GM21515 (cell line): ENCODE measurements around the gene HDAC10.
"Not testable (repeated sequence)": the region's sequence is repeated elsewhere in the genome, so short reads cannot be mapped to it uniquely, and the experiment has no call there.

Experiments used
- ATAC-seq: cut with Tn5 transposase; IDR thresholded peaks from one replicate; pipeline ENCODE4 v1.9.1; 2021; ENCODE audit not compliant: unreplicated experiment

HDAC10 gene

DNA sequence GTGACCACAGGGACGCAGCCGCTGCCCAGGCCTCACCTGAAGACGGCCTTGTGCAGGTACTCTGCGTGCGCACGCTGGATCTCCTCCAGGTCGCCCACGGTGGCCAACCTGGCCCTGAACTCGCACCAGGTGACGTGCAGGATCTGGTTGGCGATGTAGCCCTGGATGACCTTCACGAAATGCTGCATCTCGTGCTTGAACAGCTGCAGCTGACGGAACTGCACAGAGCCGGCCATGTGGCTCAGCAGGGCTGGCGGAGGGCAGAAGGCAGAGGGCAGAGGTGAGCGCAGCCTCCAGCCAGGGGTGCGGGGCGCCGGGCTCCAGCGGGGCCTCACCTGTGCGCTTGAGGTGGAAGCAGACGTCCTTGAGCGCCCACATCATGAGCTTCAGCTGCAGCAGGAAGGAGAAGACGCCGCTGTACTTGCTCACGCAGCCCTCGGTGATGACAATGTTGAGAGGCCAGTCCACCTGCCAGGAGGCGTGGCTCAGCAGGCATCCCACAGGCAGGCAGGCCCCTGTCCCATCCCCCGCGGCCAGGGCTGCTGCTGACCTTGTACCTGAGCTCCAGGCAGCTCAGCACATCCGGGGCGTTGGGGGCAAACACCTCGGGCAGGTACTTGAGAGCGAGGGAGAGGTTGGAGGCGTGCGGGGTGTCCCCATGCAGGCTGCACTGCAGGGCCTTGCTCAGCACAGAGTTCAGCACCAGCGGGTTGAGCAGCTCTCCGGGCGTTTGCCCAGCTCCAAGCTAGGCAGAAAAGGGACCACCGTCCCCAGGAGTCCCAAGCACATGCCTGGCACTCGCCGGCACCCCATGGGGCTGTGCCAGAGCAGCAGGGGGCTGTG lies 32.7 kb downstream of the HDAC10 start:
- no peak for ATAC-seq

DNA sequence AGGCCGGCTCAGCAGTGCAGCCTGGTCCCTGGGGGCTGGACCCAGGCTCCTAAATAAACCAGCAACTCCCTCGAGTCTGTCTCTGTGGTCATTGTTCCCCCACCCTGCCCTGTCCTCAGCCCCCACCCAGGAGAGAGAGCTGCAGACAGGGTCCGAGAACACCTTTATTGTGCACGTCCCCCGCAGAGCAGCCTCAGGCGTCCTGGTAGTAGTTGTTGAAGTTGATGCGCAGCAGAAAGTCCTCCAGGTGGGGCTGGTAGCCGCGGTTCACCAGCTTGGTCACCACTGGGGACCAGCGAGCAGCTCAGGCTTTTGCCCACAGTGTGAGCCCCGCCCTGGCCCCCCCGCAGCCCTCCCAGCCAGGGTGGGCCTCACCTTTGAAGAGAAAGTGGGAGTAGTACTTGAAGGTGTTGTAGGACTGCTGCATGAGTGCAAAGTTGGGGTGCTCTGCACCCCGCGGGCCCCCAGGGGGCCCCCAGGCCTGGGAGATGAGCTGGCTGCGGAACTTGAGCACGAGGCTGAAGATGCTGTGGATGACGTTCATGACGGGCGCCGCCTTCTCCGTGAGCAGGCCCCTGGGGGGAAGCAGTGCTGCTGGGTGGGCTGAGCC lies 33.4 kb downstream of the HDAC10 start:
- ATAC-seq, result no peak

DNA sequence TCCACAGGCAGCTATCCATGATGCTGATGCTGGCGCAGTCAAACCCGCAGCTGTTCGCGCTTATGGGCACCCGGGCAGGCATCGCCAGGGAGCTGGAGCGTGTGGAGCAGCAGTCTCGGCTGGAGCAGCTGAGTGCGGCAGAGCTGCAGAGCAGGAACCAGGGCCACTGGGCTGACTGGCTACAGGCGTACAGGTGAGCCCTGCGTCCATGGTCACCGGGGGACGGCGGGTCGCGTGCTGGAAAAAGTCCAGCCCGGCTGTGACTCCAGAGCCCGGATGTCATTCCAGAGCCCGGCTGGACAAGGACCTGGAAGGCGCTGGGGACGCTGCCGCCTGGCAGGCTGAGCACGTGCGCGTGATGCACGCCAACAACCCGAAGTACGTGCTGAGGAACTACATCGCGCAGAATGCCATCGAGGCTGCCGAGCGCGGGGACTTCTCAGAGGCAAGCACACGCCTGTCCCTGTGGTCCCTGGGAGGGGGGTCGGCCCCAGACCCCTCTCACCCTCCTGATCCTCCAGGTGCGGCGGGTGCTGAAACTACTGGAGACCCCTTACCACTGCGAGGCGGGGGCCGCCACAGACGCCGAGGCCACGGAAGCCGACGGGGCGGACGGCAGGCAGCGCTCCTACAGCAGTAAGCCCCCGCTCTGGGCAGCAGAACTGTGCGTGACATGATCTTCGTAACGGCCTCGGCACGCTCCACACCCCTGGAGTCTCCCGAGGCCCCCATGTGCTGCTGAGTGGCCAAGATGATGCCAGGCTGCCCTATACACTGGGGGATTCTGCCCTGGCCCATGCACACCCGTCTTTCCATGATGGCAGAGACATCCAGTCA lies 34.2 kb downstream of the HDAC10 start:
- no peak for ATAC-seq

DNA sequence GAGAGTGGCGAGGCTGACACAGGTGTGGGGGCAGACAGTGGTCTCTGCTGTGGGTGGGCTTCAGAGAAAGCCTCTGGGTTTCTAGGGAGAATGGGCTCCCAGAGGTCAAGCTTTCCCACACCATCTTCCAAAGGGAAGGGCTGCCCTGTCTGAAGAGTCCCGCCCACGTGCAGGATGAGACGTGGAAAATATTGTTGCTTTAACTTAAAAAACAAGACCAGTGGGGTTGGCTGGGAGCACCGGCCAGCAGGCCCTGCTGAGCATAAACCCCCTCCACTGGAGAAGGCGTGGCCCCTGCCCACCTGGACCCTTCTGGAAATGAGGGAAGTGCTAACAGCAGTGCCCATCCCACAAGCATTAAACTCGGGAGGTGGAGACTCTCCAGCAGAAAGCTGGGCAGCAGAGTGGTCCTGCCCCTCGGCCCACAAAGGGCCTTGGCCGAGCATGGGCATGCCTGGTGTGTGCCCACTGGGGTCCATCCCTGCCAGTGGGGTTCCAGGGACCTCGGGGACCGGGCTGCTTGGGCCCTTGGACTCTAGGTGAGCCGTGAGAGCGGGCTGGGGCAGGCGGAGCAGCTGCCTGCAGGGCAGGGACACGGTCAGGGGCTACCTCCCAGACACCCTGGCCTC lies 34.9 kb downstream of the HDAC10 start:
- ATAC-seq, result no peak

DNA sequence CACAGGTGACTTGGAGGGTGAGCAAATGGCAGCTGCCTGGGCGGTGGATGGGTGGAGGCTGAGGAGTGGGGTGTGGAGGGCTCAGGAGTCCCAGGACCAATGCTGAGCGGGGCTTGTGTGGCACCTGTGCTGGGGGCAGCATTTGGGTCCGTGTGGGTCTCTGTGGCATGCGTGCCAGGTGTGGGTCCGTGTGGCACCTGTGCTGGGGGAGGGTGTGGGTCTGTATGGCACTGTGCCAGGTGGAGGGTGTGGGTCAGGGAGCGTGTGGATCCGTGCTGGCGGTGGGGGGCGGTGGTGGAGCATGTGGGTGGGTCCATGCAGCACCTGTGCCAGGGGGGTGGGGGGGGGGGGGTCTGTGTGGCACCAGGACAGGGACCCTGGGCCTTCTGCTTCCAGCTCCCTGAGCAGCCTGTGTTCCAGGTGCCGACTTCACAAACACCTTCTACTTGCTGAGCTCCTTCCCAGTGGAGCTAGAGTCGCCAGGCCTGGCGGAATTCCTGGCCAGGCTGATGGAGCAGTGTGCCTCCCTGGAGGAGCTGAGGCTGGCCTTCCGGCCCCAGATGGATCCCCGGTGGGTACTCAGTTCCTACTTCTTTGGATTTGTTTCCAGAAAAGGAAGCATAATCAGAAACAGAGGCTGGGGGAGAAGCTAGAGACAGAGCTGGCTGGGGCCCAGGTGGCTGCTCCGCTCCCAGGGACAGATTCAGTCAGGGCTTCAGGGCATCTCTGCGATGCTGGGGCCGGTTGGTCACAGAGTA lies 35.6 kb downstream of the HDAC10 start:
- no peak for ATAC-seq

DNA sequence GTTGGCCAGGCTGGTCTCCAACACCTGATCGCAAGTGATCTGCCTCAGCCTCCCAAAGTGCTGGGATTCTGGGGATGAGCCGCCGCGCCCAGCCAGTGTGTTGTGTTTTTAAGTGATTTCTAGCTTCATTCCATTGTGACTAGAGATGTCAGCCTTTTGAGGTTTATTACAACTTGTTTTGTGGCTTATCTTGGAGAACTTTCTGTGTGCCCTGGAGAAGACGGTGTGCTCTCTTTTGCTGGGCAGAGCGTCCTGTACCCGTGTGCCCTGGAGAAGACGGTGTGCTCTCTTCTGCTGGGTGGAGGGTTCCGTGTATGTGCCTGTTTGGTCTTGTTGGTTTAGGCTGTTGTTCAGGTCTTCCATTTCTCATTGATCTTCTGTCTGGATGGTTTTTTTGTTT lies 37.8 kb downstream of the HDAC10 start:
- ATAC-seq, result no peak

DNA sequence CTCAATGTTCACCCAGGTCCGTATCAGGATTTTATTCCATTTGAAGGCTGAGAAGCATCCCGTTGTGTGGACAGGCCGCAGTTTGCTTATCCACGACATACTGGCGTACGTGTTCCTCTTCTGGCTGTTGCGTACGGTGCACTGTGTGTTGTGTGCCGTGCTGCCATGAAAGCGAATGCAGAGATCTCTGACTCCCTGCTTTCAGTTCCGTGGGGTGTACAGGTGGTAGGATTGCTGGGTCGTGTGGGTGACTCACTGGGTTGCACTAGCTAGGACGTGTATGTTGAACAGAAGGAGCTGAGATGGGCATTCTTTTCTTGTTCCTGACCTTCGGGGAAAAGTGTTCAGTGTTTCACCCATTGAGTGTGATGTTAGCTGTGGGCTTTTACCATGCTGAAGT lies 39.9 kb downstream of the HDAC10 start:
- ATAC-seq, result no peak

DNA sequence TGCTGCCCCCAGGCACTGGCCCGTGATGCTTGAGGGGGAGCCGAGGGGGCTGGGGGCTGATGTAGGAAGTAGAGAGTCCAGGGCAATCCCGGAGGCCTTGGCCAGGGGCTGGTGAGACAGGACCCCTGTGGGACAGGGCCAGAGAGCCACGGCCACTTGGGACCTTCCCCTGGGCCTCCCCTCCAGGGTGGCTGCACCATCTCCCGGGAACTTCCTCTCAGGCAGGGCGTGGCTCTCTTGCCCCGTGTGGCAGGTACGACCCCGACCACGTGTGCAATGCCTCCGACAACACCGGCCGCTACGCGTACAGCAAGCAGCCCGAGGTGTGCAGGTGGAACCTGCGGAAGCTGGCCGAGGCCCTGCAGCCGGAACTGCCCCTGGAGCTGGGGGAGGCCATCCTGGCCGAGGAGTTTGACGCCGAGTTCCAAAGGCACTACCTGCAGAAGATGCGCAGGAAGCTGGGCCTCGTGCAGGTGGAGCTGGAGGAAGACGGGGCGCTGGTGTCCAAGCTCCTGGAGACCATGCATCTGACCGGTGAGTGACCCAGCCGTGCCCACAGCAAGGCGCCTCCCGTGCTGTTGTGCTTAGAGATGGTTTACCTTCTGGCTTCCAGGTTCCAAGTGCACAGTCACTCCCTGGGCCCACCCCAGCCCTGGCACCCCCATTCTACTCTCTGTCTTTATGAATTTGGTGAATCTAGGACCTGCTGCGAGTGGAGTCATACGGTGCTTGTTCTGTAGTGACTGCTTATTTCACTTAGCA lies 40.5 kb downstream of the HDAC10 start:
- no peak for ATAC-seq

DNA sequence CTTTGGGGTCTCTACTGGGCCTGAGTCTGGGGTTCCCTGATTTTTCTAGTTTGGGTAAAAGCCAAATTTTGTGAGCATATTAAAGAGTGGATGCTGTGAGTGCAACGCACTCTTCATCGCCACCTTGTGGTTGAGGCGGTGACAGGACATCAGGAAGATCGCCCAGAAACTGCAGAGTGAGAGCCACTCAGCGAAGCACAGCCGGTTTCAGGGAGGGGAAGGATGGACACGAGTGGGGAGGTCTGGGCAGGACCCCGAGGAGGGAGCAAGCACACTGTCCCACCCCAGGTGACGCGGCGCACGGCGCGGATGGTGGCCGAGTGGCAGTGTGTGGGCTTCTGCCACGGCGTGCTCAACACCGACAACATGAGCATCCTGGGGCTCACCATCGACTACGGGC lies 41.2 kb downstream of the HDAC10 start:
- no peak for ATAC-seq

DNA sequence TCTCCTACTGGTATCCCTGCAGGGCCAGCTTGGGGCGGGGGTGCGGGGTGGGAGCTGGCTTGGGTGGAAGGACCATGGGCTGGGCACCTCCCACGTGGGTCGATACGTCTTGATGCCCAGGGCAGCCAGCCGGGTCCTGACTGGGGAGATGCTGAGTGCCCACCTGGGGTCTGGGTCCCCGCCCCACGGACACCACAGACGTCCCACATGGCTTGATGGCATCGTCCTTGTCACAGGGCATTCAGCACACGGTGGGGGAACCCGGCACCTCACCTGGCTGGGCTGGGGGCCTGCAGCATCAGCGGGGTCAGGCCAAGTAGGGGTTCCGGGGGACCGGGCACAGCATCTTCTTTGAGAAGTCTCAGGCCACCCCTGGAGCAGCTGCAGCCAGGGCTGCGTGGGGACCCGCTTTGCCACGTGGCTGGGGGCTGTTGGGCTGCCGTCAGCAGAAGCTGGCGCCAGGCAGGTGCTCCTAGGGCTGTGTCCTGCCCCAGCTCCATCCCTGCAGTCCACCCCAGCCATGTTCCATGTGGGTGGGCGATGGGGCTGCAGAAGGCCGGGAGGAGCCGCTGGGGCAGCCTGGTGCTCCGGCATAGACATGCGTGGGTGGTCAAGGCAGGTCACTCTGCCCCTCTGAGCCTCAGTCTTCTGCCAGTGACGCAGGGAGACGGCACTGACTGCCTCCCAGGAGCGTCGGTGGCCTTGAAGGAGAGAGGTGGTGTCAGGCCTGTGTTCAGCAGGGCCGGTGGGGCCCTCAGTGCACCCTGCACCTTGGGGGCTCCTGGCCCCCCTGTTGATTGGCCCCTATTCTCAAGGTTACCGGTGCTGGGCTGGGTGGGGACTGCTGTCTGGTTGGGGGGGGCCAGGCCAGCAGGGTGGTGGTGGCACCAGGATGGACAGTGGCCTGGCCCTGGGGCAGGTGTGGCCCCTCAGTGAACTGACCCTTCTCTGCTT lies 41.8 kb downstream of the HDAC10 start:
- no peak for ATAC-seq

DNA sequence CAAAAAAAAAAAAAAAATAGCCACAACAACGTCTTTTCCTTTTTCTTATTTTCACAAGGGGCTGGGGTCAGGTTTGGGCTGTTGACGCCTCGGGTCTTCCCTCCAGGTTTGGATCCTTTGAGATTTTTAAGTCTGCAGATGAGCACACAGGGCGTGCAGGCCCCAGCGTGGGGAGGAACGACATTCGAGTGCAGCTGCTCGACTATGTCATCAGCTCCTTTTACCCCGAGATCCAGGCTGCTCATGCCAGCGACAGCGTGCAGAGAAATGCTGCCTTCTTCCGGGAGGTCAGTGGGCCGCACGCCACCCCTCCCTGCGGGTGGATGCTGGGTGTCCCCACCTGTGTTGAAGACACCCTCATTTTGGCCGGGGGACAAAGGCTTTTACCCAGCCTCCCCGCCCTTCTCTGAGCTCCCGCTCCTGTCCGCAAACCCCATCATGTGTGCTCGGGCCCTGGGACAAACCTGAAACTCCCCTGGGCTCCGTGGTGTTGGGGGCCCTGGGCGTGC lies 42.6 kb downstream of the HDAC10 start:
- no peak for ATAC-seq

DNA sequence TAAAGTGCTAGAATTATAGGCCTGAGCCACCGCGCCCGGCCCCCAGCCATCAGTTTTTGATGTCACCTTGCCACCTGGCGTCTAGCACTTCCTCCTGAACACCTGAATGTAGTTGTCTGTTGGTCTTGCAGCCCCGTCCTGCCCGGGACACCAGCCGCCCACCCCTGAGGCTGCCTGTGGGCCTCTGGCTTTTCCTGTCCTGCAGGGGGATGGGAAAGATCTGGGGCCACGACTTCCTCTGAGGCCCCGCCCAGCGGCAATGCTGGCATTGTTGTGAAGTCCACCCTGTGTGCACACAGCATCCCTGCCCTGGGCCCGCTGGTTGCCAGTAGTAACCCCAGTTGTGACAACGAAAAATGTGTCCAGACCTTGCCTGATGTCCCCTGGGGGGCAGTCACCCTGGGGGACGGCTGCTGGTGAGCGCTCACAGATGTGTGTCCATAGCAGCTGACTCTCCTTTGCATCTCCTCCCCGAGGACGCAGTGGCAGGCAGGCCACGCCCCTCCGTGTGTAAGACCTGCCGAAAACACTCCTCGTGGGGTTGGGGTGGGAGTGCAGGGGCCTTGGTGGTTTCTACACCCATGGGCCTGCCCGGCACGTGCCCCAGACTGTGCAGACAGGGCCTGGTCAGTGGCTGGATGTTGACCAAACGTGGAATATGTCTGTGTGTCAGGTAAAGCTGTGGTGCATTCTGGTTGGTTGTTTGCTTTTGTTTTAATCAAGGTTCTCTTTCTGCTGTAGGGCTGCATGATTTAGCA lies 43.5 kb downstream of the HDAC10 start:
- no peak for ATAC-seq

DNA sequence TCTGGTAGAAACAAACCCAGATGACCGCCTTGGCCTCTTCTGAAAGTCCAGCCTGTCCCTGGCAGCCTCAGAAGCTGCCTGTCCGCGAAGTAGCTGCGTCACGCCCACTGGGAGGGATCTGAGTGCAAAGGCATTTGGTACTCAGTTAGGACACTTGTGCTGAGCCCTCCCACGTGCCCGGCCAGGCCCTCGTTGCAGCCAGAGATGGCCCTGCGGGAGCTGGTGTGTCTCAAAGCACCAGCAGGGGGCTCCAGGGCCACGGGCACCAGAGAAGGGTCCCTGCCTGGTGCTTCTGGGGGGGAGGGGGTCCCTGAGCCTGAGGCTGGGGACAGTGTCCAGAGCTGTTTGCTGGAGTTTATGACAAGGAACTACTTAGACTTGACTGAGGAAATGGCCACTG lies 44.5 kb downstream of the HDAC10 start:
- no peak for ATAC-seq

DNA sequence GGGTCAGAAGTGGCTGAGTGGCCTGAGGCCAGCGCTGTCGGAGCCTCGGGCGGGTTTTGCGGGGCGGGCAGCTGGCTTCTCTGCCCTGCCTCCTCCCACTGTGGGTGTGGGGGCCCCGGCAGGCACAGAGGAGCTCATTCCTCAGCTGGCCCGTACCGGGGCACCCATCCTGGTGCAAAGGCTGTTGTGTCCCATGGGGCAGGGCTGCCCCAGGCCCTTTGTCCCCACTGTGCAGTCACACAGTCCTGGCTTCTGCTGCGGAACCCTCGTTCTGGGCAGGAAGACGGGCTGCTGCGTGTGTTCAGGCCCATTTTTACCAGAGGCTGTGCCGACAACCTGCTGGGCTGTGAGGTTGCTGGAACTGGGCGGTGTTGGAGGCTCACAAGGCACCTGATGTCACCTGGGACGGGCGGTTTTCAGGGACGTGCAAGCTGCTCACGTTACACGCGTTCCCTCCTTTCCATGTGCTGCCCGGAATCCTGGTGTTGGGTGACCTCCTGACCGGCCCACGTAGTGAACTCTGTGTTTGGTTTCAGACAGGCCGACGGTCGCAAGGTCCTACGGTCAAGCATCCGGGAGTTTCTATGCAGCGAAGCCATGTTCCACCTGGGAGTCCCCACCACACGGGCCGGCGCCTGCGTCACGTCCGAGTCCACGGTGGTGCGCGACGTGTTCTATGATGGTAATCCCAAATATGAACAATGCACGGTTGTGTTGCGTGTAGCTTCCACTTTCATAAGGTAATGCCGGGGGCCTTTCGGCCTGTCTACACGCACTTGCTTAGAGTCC lies 45.1 kb downstream of the HDAC10 start:
- no peak for ATAC-seq

DNA sequence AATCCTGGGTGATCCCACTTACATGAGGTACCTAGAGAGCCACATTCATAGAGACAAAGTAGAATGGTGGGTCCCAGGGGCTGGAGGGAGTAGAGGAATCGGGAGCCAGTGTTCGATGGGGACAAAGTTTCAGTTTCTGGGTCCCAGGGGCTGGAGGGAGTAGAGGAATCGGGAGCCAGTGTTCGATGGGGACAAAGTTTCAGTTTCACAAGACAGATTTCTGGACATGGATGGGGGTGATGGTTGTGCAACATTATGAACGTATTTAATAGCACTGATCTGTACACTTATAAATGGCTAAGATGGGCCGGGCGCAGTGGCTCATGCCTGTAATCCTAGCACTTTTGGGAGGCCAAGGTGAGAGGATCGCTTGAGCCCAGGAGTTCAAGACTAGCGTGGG lies 46.1 kb downstream of the HDAC10 start:
- ATAC-seq, result not testable (repeated sequence)

DNA sequence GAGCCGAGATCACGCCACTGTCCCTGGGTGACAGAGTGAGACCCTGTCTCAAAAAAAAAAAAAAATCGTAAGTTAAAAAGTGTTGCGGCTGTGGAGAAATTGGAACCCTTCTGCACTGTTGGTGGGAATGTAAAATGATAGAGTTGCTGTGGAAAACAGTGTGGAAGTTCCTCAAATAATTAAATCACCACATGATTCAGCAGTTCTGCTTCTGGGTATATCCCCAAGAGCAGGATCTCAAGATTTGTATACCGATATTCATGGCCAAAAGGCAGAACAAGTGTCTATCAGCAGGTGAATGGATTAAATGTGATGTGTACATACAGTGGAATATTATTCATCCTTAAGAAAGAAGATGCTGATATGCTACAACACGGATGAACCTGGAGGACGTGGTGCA lies 46.5 kb downstream of the HDAC10 start:
- ATAC-seq, result no peak

DNA sequence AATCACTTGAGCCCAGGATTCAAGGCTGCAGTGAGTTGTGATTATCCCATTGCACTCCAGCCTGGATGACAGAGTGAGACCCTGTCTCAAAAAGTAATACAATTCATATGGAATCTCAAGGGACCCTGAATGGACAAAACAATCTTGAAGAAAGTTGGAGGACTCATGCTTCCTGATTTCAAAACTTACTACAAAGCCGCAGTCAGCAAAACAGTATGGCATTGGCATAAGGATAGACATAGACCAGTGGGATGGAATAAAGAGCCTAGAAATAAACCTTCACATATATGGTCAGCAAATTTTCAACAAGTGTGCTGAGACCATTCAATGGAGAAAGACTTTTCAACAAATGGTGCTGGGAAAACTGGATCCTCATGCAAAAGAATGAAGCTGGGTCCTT lies 47.8 kb downstream of the HDAC10 start:
- no peak for ATAC-seq
